GM18909 (cell line): ENCODE data around the gene IFT52.

ENCODE experiments used
- ATAC-seq: cut with Tn5 transposase; IDR thresholded peaks from one replicate; pipeline ENCODE4 v1.9.1; 2021; ENCODE audit warnings: mild to moderate bottlenecking; ENCODE audit not compliant: unreplicated experiment, poor library complexity

IFT52 gene

GRCh38 chr20:43681468-43681942 lies 90.8 kb downstream of the IFT52 start:
- ATAC-seq, result peak; percentile 23

GRCh38 chr20:43681991-43682410 lies 91.3 kb downstream of the IFT52 start:
- peak; percentile 95 for ATAC-seq

DNA sequence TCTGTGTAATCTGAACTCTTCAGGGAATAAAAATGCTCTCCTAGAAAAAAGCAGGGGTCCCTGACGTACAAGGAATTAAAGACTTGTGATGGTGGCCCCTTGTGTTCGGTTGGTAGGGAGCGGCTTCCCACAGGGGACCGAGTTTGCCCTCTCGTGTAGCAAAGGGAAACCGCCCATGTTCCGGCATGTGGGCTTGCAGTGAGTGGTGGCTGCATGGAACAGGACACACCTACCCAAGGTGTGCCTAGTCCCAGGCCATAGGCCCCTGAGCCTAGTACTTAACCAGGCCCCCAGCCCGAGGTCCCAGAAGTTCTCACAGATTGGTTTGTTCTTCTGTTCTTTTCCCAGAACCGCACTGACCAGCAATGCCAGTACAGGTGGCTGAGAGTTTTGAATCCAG lies 91.7 kb downstream of the IFT52 start:
- peak; percentile 22 for ATAC-seq

- ATAC-seq, result no peak
These were observed 96.1 kb downstream of the IFT52 start for GRCh38 chr20:43686820-43687219.

GRCh38 chr20:43689165-43689564 lies 98.4 kb downstream of the IFT52 start:
- ATAC-seq, result no peak

- ATAC-seq, result no peak
These were observed 100.3 kb downstream of the IFT52 start for GRCh38 chr20:43690943-43691598.

GRCh38 chr20:43691928-43692524 lies 101.3 kb downstream of the IFT52 start:
- ATAC-seq, result peak; percentile 62

DNA sequence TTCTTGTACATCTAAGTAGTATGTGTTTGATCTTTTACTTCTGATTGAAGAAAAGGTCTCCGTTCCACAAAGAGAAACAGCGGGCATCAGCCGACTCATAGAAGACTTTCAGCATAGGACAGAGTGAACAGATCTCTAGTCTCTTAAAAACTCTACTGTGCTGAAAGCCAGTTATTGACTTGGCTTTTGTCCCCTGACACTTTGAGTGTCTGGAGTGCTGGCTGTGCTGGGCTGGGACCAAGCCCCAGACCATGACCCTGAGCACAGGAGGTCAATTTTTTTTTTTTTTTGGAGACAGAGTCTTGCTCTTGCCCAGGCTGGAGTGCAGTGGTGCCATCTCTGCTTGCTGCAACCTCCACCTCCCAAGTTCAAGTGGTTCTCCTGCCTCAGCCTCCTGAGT lies 104.0 kb downstream of the IFT52 start:
- no peak for ATAC-seq

GRCh38 chr20:43695571-43695970 lies 104.8 kb downstream of the IFT52 start:
- no peak for ATAC-seq
